Astrocyte (in vitro differentiated cells and primary cell): ENCODE data around the gene CYP3A4.

ENCODE experiments used
- EZH2 ChIP-seq: IDR thresholded peaks from 2 replicates; pipeline ENCODE4 v1.6.1; 2012; ENCODE audit warnings: mild to moderate bottlenecking, low read length, inconsistent platforms; ENCODE audit not compliant: insufficient read depth
- TF ChIP-seq, protein P1 (sequence below): IDR thresholded peaks from 2 replicates; pipeline ENCODE4 v1.5.1; 2011; ENCODE audit warnings: low read depth, mild to moderate bottlenecking, inconsistent platforms, low read length, moderate library complexity; ENCODE audit not compliant: insufficient read depth

DNA sequence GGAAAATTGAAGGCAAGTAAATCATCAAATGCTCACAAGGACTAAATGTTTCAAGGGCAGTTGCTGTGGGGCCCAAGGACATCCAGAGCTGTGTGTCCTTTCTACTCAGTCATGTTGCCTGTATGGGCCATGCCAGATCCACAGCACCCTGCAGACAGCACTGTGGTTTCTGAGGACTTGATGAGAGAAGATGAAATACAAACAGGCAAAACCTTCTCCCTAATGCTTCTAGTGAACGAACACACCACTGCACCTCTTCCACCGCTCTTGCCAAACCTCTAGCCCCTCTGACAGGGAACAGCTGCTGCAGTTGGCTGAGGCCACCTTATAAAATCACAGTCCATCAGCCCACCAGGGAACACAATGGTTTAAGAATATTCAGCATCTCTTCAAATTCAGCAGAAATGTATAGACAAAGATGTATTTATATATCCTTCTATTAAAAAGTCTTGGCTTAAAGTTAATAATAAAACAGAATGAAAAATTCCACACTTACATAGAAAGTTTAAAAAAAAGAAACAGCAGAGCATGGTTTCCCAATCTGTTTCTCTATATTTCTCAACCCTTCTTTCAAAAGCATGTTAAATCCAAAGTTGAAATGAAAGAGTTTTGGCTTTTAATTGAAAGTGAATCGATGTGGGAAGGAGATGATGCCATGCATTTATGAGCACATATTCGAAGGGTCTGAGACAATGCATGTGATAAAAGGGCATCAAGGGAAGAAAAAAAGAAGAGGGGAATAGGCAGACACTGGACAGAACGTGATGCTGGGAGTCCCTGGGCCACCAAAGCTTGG lies 63.0 kb downstream of the CYP3A4 start:
- TF ChIP-seq, protein P1, sequence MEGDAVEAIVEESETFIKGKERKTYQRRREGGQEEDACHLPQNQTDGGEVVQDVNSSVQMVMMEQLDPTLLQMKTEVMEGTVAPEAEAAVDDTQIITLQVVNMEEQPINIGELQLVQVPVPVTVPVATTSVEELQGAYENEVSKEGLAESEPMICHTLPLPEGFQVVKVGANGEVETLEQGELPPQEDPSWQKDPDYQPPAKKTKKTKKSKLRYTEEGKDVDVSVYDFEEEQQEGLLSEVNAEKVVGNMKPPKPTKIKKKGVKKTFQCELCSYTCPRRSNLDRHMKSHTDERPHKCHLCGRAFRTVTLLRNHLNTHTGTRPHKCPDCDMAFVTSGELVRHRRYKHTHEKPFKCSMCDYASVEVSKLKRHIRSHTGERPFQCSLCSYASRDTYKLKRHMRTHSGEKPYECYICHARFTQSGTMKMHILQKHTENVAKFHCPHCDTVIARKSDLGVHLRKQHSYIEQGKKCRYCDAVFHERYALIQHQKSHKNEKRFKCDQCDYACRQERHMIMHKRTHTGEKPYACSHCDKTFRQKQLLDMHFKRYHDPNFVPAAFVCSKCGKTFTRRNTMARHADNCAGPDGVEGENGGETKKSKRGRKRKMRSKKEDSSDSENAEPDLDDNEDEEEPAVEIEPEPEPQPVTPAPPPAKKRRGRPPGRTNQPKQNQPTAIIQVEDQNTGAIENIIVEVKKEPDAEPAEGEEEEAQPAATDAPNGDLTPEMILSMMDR: no peak
- TF ChIP-seq EZH2: no peak
